GM12878 (cell line): ENCODE measurements around the gene NPTX1.

ENCODE experiments used
- BHLHE40 ChIP-seq, 2 experiments: fragments of 450-650 bp in 1 of 2; IDR thresholded peaks; 2 replicates each; pipeline ENCODE4 v1.6.1; 2011 to 2017; ENCODE audit warnings: low read depth in 2 of 2, borderline replicate concordance in 1 of 2, improper control_type of control experiment in 1 of 2, low read length in 1 of 2, mild to moderate bottlenecking in 1 of 2
- CREB1 ChIP-seq: IDR thresholded peaks from 2 replicates; pipeline ENCODE4 v1.6.1; 2012; ENCODE audit warnings: low read depth, mild to moderate bottlenecking, inconsistent platforms
- LARP7 ChIP-seq: fragments of 450-650 bp; IDR thresholded peaks from 2 replicates; pipeline ENCODE4 v1.6.1; 2017; ENCODE audit warnings: mild to moderate bottlenecking
- MTA3 ChIP-seq: IDR thresholded peaks from 2 replicates; pipeline ENCODE4 v1.6.1; 2012; ENCODE audit warnings: low read length, inconsistent platforms, borderline replicate concordance
- NFYB ChIP-seq: IDR thresholded peaks from 2 replicates; pipeline ENCODE4 v1.6.1; 2011; ENCODE audit warnings: low read depth, mild to moderate bottlenecking, low read length, improper control_type of control experiment, moderate library complexity; ENCODE audit not compliant: insufficient read depth
- POLR2AphosphoS5 ChIP-seq: IDR thresholded peaks from 2 replicates; pipeline ENCODE4 v1.6.1; 2011; ENCODE audit warnings: mild to moderate bottlenecking, low read length, inconsistent platforms
- TAF1 ChIP-seq: IDR thresholded peaks from 2 replicates; pipeline ENCODE4 v1.6.1; 2011; ENCODE audit warnings: mild to moderate bottlenecking, low read depth, low read length, borderline replicate concordance
- YY1 ChIP-seq: IDR thresholded peaks from 2 replicates; pipeline ENCODE4 v1.6.1; 2011; ENCODE audit warnings: low read depth, mild to moderate bottlenecking, low read length
- TF ChIP-seq, protein P1 (sequence below): fragments of 450-650 bp; IDR thresholded peaks from 2 replicates; pipeline ENCODE4 v1.6.1; 2017; ENCODE audit warnings: borderline replicate concordance
- TF ChIP-seq, protein P2 (sequence below): IDR thresholded peaks from 2 replicates; pipeline ENCODE4 v1.6.1; 2012; ENCODE audit warnings: mild to moderate bottlenecking, low read depth, low read length
- TF ChIP-seq, protein P3 (sequence below): fragments of 150-350 bp; IDR thresholded peaks from 2 replicates; pipeline ENCODE4 v1.6.1; 2016; ENCODE audit warnings: low read depth, low read length
- TF ChIP-seq, protein P4 (sequence below), 3 experiments: IDR thresholded peaks in 2 of 3; conservative IDR thresholded peaks in 1 of 3; 2 replicates each; pipeline ENCODE4 v1.5.1; 2011; ENCODE audit warnings: low read depth in 3 of 3, low read length in 3 of 3, mild to moderate bottlenecking in 3 of 3, control low read depth in 2 of 3, moderate library complexity in 2 of 3, inconsistent platforms in 1 of 3, mixed read lengths in 1 of 3; ENCODE audit not compliant: control insufficient read depth in 2 of 3, insufficient read depth in 1 of 3; ENCODE audit errors: extremely low read depth in 1 of 3
- TF ChIP-seq, protein P5 (sequence below): IDR thresholded peaks from 2 replicates; pipeline ENCODE4 v1.6.1; 2011; ENCODE audit warnings: borderline replicate concordance, low read depth, mild to moderate bottlenecking, moderate library complexity, low read length; ENCODE audit not compliant: insufficient read depth, poor library complexity, severe bottlenecking

GRCh38 chr17:80446645-80447405, 29.6 kb downstream of the NPTX1 start:
- TF ChIP-seq, protein P1, sequence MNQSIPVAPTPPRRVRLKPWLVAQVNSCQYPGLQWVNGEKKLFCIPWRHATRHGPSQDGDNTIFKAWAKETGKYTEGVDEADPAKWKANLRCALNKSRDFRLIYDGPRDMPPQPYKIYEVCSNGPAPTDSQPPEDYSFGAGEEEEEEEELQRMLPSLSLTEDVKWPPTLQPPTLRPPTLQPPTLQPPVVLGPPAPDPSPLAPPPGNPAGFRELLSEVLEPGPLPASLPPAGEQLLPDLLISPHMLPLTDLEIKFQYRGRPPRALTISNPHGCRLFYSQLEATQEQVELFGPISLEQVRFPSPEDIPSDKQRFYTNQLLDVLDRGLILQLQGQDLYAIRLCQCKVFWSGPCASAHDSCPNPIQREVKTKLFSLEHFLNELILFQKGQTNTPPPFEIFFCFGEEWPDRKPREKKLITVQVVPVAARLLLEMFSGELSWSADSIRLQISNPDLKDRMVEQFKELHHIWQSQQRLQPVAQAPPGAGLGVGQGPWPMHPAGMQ = no peak
- TF ChIP-seq, protein P2, sequence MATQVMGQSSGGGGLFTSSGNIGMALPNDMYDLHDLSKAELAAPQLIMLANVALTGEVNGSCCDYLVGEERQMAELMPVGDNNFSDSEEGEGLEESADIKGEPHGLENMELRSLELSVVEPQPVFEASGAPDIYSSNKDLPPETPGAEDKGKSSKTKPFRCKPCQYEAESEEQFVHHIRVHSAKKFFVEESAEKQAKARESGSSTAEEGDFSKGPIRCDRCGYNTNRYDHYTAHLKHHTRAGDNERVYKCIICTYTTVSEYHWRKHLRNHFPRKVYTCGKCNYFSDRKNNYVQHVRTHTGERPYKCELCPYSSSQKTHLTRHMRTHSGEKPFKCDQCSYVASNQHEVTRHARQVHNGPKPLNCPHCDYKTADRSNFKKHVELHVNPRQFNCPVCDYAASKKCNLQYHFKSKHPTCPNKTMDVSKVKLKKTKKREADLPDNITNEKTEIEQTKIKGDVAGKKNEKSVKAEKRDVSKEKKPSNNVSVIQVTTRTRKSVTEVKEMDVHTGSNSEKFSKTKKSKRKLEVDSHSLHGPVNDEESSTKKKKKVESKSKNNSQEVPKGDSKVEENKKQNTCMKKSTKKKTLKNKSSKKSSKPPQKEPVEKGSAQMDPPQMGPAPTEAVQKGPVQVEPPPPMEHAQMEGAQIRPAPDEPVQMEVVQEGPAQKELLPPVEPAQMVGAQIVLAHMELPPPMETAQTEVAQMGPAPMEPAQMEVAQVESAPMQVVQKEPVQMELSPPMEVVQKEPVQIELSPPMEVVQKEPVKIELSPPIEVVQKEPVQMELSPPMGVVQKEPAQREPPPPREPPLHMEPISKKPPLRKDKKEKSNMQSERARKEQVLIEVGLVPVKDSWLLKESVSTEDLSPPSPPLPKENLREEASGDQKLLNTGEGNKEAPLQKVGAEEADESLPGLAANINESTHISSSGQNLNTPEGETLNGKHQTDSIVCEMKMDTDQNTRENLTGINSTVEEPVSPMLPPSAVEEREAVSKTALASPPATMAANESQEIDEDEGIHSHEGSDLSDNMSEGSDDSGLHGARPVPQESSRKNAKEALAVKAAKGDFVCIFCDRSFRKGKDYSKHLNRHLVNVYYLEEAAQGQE = no peak
- TF ChIP-seq BHLHE40 (IDR thresholded peaks at IDR 0.05; ENCODE audit: borderline replicate concordance in 1 of 2, low read depth in 2 of 2, low read length in 1 of 2) (no peak), POLR2AphosphoS5 (no peak), CREB1 (no peak), MTA3 (no peak), TAF1 (no peak), YY1 (no peak), NFYB (no peak), LARP7 (no peak)
- TF ChIP-seq, protein P3, sequence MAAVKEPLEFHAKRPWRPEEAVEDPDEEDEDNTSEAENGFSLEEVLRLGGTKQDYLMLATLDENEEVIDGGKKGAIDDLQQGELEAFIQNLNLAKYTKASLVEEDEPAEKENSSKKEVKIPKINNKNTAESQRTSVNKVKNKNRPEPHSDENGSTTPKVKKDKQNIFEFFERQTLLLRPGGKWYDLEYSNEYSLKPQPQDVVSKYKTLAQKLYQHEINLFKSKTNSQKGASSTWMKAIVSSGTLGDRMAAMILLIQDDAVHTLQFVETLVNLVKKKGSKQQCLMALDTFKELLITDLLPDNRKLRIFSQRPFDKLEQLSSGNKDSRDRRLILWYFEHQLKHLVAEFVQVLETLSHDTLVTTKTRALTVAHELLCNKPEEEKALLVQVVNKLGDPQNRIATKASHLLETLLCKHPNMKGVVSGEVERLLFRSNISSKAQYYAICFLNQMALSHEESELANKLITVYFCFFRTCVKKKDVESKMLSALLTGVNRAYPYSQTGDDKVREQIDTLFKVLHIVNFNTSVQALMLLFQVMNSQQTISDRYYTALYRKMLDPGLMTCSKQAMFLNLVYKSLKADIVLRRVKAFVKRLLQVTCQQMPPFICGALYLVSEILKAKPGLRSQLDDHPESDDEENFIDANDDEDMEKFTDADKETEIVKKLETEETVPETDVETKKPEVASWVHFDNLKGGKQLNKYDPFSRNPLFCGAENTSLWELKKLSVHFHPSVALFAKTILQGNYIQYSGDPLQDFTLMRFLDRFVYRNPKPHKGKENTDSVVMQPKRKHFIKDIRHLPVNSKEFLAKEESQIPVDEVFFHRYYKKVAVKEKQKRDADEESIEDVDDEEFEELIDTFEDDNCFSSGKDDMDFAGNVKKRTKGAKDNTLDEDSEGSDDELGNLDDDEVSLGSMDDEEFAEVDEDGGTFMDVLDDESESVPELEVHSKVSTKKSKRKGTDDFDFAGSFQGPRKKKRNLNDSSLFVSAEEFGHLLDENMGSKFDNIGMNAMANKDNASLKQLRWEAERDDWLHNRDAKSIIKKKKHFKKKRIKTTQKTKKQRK = no peak
- TF ChIP-seq, protein P4, sequence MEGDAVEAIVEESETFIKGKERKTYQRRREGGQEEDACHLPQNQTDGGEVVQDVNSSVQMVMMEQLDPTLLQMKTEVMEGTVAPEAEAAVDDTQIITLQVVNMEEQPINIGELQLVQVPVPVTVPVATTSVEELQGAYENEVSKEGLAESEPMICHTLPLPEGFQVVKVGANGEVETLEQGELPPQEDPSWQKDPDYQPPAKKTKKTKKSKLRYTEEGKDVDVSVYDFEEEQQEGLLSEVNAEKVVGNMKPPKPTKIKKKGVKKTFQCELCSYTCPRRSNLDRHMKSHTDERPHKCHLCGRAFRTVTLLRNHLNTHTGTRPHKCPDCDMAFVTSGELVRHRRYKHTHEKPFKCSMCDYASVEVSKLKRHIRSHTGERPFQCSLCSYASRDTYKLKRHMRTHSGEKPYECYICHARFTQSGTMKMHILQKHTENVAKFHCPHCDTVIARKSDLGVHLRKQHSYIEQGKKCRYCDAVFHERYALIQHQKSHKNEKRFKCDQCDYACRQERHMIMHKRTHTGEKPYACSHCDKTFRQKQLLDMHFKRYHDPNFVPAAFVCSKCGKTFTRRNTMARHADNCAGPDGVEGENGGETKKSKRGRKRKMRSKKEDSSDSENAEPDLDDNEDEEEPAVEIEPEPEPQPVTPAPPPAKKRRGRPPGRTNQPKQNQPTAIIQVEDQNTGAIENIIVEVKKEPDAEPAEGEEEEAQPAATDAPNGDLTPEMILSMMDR (IDR thresholded peaks at IDR 0.05 in 2 of 3, conservative IDR thresholded peaks at IDR 0.05 in 1 of 3; ENCODE audit: control insufficient read depth in 2 of 3, extremely low read depth in 1 of 3, insufficient read depth in 1 of 3, low read depth in 3 of 3, low read length in 3 of 3) = no peak
- TF ChIP-seq, protein P5, sequence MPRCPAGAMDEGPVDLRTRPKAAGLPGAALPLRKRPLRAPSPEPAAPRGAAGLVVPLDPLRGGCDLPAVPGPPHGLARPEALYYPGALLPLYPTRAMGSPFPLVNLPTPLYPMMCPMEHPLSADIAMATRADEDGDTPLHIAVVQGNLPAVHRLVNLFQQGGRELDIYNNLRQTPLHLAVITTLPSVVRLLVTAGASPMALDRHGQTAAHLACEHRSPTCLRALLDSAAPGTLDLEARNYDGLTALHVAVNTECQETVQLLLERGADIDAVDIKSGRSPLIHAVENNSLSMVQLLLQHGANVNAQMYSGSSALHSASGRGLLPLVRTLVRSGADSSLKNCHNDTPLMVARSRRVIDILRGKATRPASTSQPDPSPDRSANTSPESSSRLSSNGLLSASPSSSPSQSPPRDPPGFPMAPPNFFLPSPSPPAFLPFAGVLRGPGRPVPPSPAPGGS = no peak
